Endodermal cell (in vitro differentiated cells): ENCODE data around the gene DENND1A. TPM values are rescaled to one million over a fixed set of nuclear protein-coding genes. Genes with fewer than 3 reads are reported as not detected.

Experiments
- DNase-seq: peaks from one replicate; pipeline ENCODE4 v3.0.0-alpha.2; 2017
- H3K27ac ChIP-seq: 2 replicates; pipeline ENCODE4 v1.5.1; 2013; ENCODE audit warnings: mild to moderate bottlenecking, low read depth, low read length, moderate library complexity
- H3K27me3 ChIP-seq: 2 replicates; pipeline ENCODE4 v1.6.1; 2013; ENCODE audit warnings: mild to moderate bottlenecking, low read length, moderate library complexity; ENCODE audit not compliant: insufficient read depth, control insufficient read depth, poor library complexity, severe bottlenecking
- H3K36me3 ChIP-seq: 2 replicates; pipeline ENCODE4 v1.7.0; 2013; ENCODE audit warnings: mild to moderate bottlenecking, low read length, moderate library complexity; ENCODE audit not compliant: control insufficient read depth, insufficient read depth
- H3K4me1 ChIP-seq: one replicate; pipeline ENCODE4 v1.7.0; 2013; ENCODE audit warnings: low read length; ENCODE audit not compliant: control insufficient read depth, insufficient read depth
- H3K4me3 ChIP-seq: 2 replicates; pipeline ENCODE4 v1.5.1; 2013; ENCODE audit warnings: mild to moderate bottlenecking, low read length, moderate library complexity
- H3K9ac ChIP-seq: 2 replicates; pipeline ENCODE4 v1.6.1; 2013; ENCODE audit warnings: mild to moderate bottlenecking, low read length, moderate library complexity; ENCODE audit not compliant: poor library complexity, severe bottlenecking; ENCODE audit errors: extremely low read depth
- H3K9me3 ChIP-seq: 2 replicates; pipeline ENCODE4 v1.6.1; 2013; ENCODE audit warnings: mild to moderate bottlenecking, low read length, moderate library complexity; ENCODE audit not compliant: control insufficient read depth
- H3K27ac Mint-ChIP-seq: 2 replicates; pipeline ENCODE4 v1.8.0; 2020; ENCODE audit warnings: mixed read lengths
- H3K27me3 Mint-ChIP-seq: 2 replicates; pipeline ENCODE4 v1.8.0; 2021; ENCODE audit warnings: mild to moderate bottlenecking, mixed read lengths; ENCODE audit not compliant: insufficient read depth
- H3K36me3 Mint-ChIP-seq: 2 replicates; pipeline ENCODE4 v1.8.0; 2020; ENCODE audit warnings: low read depth, mixed read lengths
- H3K4me1 Mint-ChIP-seq: 2 replicates; pipeline ENCODE4 v1.8.0; 2020; ENCODE audit warnings: mixed read lengths
- H3K4me3 Mint-ChIP-seq: 2 replicates; pipeline ENCODE4 v1.8.0; 2020; ENCODE audit warnings: mild to moderate bottlenecking, moderate library complexity, mixed read lengths
- H3K9me3 Mint-ChIP-seq: 2 replicates; pipeline ENCODE4 v1.8.0; 2020; ENCODE audit warnings: mild to moderate bottlenecking, mixed read lengths
- WGBS, 2 experiments: methylation state at CpG; one replicate each; pipeline versions ENCODE4 v1.1.5 to v1.1.7; 2013; ENCODE audit warnings: missing lambda C conversion rate in 2 of 2, mixed read lengths in 1 of 2; ENCODE audit not compliant: insufficient coverage in 1 of 2, insufficient read length in 1 of 2; 5-methylcytosine and 5-hydroxymethylcytosine counted together
- total RNA-seq, 2 donors: library from RNA; stranded (reverse); fragmentation: NEBNext Ultra II Directional in 1 of 2; extraction: Animal tissue kit (Norgen Biotek cat#: 25700) in 1 of 2; gene quantifications; 2 replicates in 1 of 2; 3 replicates in 1 of 2; pipeline ENCODE4 v1.2.1, GENCODE V29; 2021
- TF ChIP-seq, protein P1 (sequence below): fragments of 200-600 bp; sonication (generic); conservative IDR thresholded peaks from 2 replicates; pipeline ENCODE4 v1.5.0; 2021; ENCODE audit warnings: antibody characterized with exemption, mild to moderate bottlenecking

Gene DENND1A
- total RNA-seq, 2 donors from 2014 or later: 29.5 to 38.4 TPM

- Mint-ChIP-seq H3K4me3 (no peak overlapping the region), H3K36me3 (peaks cover 4% of the 10 kb centered on the region), H3K4me1 (peaks cover 11% of the 10 kb centered on the region), H3K27me3 (no peaks in the 10 kb centered on the region), H3K9me3 (peaks cover 4% of the 10 kb centered on the region), H3K27ac (no peak overlapping the region)
- no peak overlapping the region for H3K27ac ChIP-seq
- no peaks in the 10 kb centered on the region for H3K27me3 ChIP-seq
- DNase-seq: no peak
- H3K9me3 ChIP-seq: peaks cover 7% of the 10 kb centered on the region
- WGBS, 2 experiments: 86 to 88% methylated on average over 18 to 23 of the region's 23 CpGs
- TF ChIP-seq, protein P1, sequence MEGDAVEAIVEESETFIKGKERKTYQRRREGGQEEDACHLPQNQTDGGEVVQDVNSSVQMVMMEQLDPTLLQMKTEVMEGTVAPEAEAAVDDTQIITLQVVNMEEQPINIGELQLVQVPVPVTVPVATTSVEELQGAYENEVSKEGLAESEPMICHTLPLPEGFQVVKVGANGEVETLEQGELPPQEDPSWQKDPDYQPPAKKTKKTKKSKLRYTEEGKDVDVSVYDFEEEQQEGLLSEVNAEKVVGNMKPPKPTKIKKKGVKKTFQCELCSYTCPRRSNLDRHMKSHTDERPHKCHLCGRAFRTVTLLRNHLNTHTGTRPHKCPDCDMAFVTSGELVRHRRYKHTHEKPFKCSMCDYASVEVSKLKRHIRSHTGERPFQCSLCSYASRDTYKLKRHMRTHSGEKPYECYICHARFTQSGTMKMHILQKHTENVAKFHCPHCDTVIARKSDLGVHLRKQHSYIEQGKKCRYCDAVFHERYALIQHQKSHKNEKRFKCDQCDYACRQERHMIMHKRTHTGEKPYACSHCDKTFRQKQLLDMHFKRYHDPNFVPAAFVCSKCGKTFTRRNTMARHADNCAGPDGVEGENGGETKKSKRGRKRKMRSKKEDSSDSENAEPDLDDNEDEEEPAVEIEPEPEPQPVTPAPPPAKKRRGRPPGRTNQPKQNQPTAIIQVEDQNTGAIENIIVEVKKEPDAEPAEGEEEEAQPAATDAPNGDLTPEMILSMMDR: no peak
- no peak overlapping the region for H3K4me3 ChIP-seq
- H3K36me3 ChIP-seq: no peaks in the 10 kb centered on the region
- H3K9ac ChIP-seq: no peak overlapping the region
- no peaks in the 10 kb centered on the region for H3K4me1 ChIP-seq
Observed at GRCh38 chr9:123390337-123391135, 539.4 kb downstream of the DENND1A start.

GRCh38 chr9:123389698-123390097 is 540.2 kb downstream of the DENND1A start:
- Histone ChIP-seq H3K27me3 (no peaks in the 10 kb centered on the region), H3K36me3 (no peaks in the 10 kb centered on the region), H3K27ac (no peak overlapping the region), H3K9ac (no peak overlapping the region), H3K9me3 (peaks cover 7% of the 10 kb centered on the region), H3K4me3 (no peak overlapping the region), H3K4me1 (no peaks in the 10 kb centered on the region)
- DNase-seq: no peak
- WGBS, 2 experiments: 68 to 71% methylated on average over 9 to 12 of the region's 12 CpGs
- Mint-ChIP-seq H3K4me3 (no peak overlapping the region), H3K27me3 (no peaks in the 10 kb centered on the region), H3K9me3 (peaks cover 4% of the 10 kb centered on the region), H3K4me1 (peaks cover 11% of the 10 kb centered on the region), H3K27ac (no peak overlapping the region), H3K36me3 (peaks cover 4% of the 10 kb centered on the region)
- TF ChIP-seq, protein P1: no peak

DNA sequence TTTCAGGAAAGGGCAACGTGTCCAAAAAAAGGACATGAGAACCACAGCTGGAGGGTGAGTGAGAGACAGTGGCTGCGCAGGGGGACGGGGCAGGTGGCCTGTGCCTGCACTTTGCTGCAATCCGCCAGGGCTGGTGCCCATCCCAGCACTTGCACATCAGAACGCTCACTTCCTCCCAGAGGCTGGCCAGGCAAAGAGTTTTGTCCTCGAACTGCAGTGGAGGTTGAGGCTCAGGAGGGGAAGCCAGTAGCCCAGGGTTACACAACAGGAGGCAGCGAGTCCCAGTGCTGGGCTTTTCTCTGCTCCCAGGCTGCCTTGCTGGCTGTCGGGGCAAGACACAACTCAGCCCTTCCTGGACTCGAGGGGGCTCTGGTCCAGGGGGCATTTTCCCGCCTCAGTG is 540.9 kb downstream of the DENND1A start:
- H3K4me3 ChIP-seq: no peak overlapping the region
- Mint-ChIP-seq H3K27me3 (no peaks in the 10 kb centered on the region), H3K9me3 (peaks cover 4% of the 10 kb centered on the region), H3K27ac (no peak overlapping the region), H3K4me1 (peaks cover 11% of the 10 kb centered on the region), H3K36me3 (peaks cover 4% of the 10 kb centered on the region), H3K4me3 (no peak overlapping the region)
- H3K9me3 ChIP-seq: peaks cover 7% of the 10 kb centered on the region
- H3K36me3 ChIP-seq: no peaks in the 10 kb centered on the region
- DNase-seq: peak; percentile 53
- H3K4me1 ChIP-seq: no peaks in the 10 kb centered on the region
- no peak overlapping the region for H3K27ac ChIP-seq
- H3K9ac ChIP-seq: no peak overlapping the region
- WGBS, 2 experiments: 89 to 92% methylated on average over 7 to 10 of the region's 10 CpGs
- TF ChIP-seq, protein P1: no peak
- no peaks in the 10 kb centered on the region for H3K27me3 ChIP-seq
